C1 segment of cervical spinal cord (tissue), 14 donors: Measurements from ENCODE around the gene PDE8B.

Experiments used
- DNase-seq, 14 donors: peaks; one replicate each; lab custom pipeline; 2025; lab: John Stamatoyannopoulos, UW

PDE8B gene

GRCh38 chr5:77292026-77292757 is 81.7 kb downstream of the PDE8B start:
- no peak for DNase-seq

- no peak for DNase-seq
Observed at GRCh38 chr5:77294185-77294584, 83.7 kb downstream of the PDE8B start.

- no peak for DNase-seq
Observed at GRCh38 chr5:77295863-77296378, 85.4 kb downstream of the PDE8B start.

- no peak for DNase-seq
Observed at GRCh38 chr5:77298146-77298545, 87.7 kb downstream of the PDE8B start.

- no peak for DNase-seq
Observed at GRCh38 chr5:77300451-77300850, 90.0 kb downstream of the PDE8B start.

GRCh38 chr5:77301447-77301883 is 91.0 kb downstream of the PDE8B start:
- no peak for DNase-seq

- DNase-seq = no peak
Observed at GRCh38 chr5:77302247-77302646, 91.8 kb downstream of the PDE8B start.

GRCh38 chr5:77302653-77303052 is 92.2 kb downstream of the PDE8B start:
- no peak for DNase-seq

- no peak for DNase-seq
Observed at GRCh38 chr5:77304388-77304787, 93.9 kb downstream of the PDE8B start.

GRCh38 chr5:77305222-77305846 is 94.9 kb downstream of the PDE8B start:
- no peak for DNase-seq

- no peak for DNase-seq
Observed at GRCh38 chr5:77305956-77306355, 95.5 kb downstream of the PDE8B start.

- no peak for DNase-seq
Observed at GRCh38 chr5:77306531-77306930, 96.1 kb downstream of the PDE8B start.

- no peak for DNase-seq
Observed at GRCh38 chr5:77308154-77308960, 97.9 kb downstream of the PDE8B start.

GRCh38 chr5:77309140-77309539 is 98.7 kb downstream of the PDE8B start:
- DNase-seq = no peak

GRCh38 chr5:77310494-77311213 is 100.2 kb downstream of the PDE8B start:
- DNase-seq = no peak

GRCh38 chr5:77311214-77311571 is 100.7 kb downstream of the PDE8B start:
- no peak for DNase-seq

- DNase-seq = no peak
Observed at GRCh38 chr5:77312413-77312812, 101.9 kb downstream of the PDE8B start.

- no peak for DNase-seq
Observed at GRCh38 chr5:77316871-77317661, 106.6 kb downstream of the PDE8B start.

- no peak for DNase-seq
Observed at GRCh38 chr5:77318060-77318459, 107.6 kb downstream of the PDE8B start.

- DNase-seq = no peak
Observed at GRCh38 chr5:77319117-77319804, 108.8 kb downstream of the PDE8B start.
